HG03520 (cell line): Measurements from ENCODE around the gene TGFBR3.
"Not testable (repeated sequence)": the region's sequence is repeated elsewhere in the genome, so short reads cannot be mapped to it uniquely, and the experiment has no call there.

Experiments
- ATAC-seq: cut with Tn5 transposase; IDR thresholded peaks from one replicate; pipeline ENCODE4 v1.9.1; 2021; ENCODE audit warnings: mild to moderate bottlenecking, moderate library complexity; ENCODE audit not compliant: unreplicated experiment

Gene TGFBR3

GRCh38 chr1:91851130-91852010, 34.6 kb downstream of the TGFBR3 start:
- ATAC-seq: no peak

GRCh38 chr1:91850708-91851107, 35.2 kb downstream of the TGFBR3 start:
- no peak for ATAC-seq

GRCh38 chr1:91847851-91848250, 38.1 kb downstream of the TGFBR3 start:
- ATAC-seq: no peak

DNA sequence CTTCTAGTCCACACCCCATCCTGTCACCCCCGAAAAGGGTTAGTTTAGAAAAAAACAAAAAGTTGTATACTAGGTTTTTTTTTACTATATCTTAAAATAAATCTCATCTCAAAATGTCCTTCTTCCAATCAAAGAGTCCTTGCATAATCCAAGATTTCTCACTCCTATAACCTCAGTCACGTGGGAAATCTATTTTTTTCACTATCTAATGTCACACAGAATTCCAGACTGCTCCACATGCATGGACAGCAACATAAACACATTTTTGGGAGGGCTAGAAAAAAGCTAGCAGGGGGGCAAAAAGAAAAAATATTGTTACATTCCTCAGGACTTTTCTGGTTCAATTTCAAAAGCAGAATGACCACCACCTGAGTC, 39.3 kb downstream of the TGFBR3 start:
- ATAC-seq: no peak

- no peak for ATAC-seq
Observed at GRCh38 chr1:91846007-91846638, 39.8 kb downstream of the TGFBR3 start.

DNA sequence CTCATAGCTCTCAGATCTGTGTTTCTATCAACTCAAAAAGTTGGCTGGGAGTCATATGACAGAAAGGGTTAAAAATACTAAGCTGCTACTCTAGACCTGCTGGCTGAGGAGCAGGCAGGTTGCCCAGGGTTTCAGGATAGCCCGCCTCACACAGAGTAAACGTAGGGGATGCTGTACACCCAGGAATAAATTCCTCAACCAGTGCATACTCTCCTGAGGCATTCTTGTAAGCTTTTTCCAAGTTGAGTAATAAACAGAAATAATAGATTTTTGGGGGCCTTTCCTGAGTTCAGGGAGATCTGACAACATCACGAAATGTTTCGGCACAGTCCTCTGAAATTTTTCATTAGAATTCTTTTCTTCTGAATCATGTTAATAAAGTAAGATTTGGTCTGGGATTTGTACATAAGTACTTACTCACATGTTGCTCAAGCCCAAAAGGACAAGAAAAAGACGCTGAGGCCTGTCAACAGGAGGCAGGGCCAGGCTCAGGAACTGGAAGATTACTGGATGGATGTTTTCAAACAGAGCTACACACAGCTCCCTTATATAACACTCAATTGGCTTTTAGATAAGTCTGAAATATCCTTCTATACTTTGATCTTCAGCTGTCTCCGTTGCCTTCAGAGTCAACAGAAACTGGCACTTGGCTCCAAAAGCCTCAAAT, 41.0 kb downstream of the TGFBR3 start:
- no peak for ATAC-seq

- ATAC-seq: no peak
Observed at GRCh38 chr1:91843843-91844242, 42.1 kb downstream of the TGFBR3 start.

GRCh38 chr1:91842563-91842962, 43.4 kb downstream of the TGFBR3 start:
- no peak for ATAC-seq

GRCh38 chr1:91842056-91842455, 43.9 kb downstream of the TGFBR3 start:
- no peak for ATAC-seq

GRCh38 chr1:91840276-91840675, 45.7 kb downstream of the TGFBR3 start:
- ATAC-seq: not testable (repeated sequence)

DNA sequence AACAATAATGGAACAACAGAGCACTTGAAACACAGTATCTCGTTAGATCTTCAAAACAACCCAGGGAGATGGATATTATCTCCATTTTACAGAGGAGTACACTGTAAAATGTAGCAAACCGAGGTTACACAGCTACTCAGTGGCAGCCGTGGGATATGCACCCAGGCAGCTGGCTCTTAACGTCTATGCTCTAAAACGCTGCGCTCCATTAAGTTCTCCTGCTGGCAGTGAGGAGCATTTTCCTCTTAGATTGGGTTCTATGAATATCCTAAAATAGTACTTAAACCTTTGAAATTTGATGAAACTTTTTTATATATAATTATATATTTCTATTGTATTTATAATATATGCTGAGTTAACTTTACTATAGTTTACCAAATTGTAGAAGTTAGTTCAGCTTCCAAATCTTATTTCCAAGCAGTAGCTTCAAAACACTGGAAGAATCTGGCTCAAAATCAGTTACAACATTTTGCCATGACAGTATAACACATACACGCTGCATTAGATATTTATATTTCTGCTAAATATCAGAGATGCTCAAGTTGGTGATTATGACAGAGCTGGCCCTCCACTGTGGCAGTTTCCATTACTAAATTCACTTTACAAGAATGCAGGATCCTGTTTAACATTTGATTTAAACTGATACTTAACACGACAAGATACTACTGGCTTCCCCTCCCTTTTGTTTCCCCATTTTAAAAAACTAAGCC, 49.5 kb downstream of the TGFBR3 start:
- ATAC-seq: no peak

DNA sequence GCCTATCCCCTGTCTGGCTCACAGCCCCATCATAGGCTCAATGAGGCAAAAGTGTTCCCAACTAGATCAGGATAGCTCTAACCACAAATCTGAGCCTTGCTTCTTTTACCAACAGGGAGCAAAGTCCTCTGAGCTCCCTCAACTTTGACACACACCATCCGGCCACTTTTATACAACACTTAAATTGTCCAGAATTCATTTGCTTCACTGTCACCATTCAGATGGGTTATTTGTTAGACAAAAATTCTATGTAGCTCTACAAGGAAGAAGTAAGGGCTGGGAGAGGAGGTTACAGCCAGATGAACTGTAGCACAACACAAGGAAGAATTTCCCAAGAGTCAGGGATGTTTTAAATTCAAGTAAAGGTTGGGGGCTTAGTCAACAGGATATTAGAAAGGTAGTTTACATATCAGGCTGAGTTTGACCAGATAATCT, 50.8 kb downstream of the TGFBR3 start:
- ATAC-seq: no peak

DNA sequence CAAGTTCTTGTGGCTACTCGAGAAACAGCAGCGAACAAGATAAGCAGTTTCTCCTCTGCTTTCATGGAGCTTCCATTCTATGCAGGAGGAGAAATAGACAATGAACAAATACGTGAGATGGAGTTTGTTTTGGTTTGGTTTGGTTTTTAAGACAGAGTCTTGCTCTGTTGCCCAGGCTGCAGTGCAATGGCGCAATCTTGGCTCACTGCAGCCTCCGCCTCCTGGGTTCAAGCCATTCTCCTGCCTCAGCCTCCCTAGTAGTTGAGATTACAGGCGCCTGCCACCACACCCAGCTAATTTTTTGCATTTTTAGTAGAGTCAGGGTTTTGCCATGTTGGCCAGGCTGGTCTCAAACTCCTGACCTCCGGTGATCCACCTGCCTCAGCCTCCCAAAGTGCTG, 51.4 kb downstream of the TGFBR3 start:
- ATAC-seq: not testable (repeated sequence)

DNA sequence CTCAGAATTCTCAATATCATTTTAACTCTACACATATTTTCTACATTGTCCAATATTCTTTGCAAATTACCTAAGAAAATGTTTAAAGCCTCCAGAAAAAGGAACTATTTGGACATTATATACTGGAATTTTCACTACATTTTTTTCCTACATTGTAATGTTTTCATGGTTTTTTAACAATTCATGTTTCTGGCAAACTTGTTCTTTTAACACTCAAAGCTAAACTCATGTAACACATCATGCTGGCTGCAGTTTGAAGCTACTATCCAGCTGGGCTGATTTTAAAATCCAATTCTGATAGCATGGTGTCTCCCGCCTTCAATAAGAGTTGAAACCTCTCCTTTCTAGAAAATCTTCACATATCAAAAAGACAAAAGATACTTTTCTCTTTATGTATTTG, 52.0 kb downstream of the TGFBR3 start:
- no peak for ATAC-seq

DNA sequence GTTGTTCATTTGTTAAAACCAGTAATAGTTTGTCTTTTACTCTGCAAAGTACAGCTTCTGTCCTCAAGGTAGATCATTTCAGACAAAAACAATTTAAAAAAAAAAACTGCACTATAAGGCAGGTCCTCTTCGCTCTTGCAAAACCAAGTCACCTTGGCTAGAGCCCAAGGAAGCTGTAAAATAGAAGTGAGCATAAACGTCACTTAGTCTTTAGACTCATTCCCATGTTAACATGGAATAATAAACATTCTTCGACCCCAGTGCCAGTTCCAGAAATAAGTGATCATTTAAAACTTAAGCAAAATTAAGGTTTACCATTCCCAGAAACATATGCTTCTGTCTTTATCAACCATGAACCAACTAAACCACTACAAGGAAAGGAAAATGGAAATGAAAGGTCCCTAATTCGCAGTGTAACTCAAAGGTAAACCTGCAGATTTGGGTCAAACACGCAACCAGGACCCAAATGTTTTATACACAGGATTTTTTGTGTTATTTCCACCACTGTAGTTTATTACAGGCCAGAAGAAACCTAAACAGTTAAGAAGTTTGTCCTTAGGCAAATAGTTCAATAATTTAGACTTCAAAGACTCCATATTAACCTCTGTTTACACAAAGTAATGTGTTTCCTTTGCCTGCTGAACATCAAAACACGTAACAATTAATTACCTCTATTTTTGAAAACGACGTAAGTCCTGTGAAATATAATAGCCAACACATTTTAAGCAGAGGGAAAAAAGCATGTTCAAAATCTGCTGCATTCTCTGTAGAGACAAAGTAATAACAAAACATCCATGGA, 54.6 kb downstream of the TGFBR3 start:
- no peak for ATAC-seq

DNA sequence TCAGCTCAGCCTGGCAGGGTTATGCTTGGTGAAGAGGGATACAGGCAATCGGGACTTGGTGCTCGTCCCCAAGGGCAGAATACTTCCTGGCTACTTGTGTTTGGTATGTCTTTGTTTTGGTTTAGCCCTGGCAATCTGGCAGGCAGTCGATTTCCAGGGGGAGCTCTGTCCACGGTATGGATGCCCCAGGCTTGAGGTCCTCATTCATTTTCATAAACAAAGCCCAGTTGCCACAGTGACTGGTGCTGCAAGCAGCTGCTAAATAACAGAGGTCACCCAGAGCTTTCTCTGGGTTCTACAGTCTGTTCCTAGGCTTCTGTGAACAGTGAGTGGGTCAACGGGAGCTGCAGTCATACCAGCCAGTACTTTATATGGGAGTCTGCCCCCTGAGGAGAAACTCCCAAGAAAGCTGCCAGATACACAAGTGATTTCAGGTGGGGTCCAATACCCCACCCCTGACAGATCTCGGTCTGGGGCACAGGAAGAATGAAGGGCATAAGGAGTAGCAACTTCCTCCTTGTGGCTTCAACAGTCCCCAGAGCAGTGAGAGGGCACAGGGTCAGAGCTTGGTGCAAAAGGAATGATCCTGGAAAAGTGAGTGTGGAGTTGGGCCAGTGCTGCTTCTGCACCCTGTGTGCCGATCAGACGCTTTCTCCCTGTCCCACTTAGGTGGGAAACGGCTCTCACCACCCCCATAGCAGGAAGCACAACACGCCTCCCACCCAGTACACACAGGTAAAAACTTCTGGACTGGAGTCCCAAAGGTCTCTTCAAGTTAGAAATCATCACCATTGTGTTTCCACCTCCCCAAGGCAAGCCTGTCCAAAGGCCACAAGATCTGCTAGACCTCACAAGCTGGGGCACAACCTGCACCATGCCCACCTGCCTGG, 55.5 kb downstream of the TGFBR3 start:
- no peak for ATAC-seq

DNA sequence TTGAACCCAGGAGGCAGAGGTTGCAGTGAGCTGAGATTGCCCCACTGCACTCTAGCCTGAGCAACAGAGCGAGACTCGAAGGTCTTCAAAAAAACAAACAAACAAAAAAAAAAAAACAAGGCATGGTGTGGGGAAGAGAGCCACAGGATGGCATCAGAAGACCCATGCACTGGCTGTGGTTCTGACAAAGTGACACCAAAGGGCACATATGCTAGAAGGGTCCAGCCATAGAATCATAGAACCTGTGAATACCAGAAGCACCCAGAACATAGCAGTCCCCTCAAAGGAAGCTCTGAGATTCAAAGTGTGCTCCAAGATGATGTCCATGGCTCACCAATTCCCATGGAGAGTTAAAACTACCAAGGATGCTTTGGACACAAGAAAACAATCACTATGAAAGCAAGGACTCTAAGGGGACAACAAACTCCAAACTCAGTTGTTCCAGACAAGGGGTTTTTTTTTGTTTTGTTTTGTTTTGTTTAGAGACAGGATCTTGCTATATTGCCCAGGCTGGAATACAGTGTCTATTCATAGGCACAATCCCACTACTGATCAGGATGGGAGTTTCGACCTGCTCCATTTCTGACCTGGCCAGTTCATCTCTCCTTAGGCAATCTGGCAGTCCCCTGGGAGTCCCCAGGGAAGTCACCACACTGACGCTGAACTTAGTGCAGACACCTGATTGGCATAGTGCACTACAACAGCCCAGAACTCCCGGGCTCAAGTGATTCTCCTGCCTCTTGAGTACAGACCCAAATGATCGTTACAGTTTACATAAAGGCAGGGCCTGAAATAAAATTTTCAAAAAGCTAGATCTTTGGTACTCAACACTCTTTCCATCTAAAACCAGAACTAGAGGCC, 56.4 kb downstream of the TGFBR3 start:
- no peak for ATAC-seq

DNA sequence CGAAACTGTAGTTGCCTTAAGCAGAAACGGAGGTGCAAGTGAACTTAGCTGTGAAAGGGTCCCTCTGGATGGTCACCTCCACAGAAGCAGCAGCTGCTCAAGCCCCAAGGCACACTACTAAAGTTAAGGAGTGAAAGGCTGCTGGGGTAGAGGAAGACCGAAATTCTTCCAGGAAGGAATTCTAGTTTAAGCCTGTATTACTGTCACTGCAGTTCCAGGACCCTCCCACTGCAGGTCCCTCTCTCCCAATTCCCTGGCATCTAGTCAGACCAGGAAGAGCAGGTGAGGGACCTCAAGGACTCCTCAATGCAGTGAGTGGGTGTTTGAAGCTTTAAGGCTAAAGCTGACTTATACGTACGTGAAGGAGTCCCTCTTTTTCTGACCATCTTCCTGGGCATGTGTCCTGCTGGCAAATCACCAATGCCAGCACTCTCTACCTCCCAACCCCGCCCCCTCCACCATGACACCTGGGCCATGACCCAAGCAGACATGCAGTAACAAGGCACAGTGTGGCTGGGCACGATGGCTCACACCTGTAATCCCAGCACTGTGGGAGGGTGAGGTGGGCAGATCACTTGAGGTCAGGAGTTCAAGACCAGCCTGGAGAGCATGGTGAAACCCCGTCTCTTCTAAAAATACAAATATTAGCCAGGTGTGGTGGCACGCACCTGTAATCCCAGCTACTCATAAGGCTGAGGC, 57.2 kb downstream of the TGFBR3 start:
- ATAC-seq: no peak
